Nephron (organoid): ENCODE data around the gene DCAF15.

Experiments
- H3K27ac Mint-ChIP-seq, 3 experiments: 2 replicates each; pipeline ENCODE4 v1.8.0; 2020; ENCODE audit warnings: mixed read lengths in 3 of 3, mild to moderate bottlenecking in 2 of 3, moderate library complexity in 1 of 3
- H3K27me3 Mint-ChIP-seq: 2 replicates; pipeline ENCODE4 v1.8.0; 2021; ENCODE audit warnings: low read depth, mild to moderate bottlenecking, moderate library complexity, mixed read lengths
- H3K36me3 Mint-ChIP-seq: 2 replicates; pipeline ENCODE4 v1.8.0; 2020; ENCODE audit warnings: low read depth, mixed read lengths
- H3K4me1 Mint-ChIP-seq: 2 replicates; pipeline ENCODE4 v1.8.0; 2020; ENCODE audit warnings: mixed read lengths
- H3K4me3 Mint-ChIP-seq, 3 experiments: 2 replicates each; pipeline ENCODE4 v1.8.0; 2020; ENCODE audit warnings: mild to moderate bottlenecking in 3 of 3, mixed read lengths in 3 of 3, moderate library complexity in 2 of 3
- H3K9me3 Mint-ChIP-seq: 2 replicates; pipeline ENCODE4 v1.8.0; 2020; ENCODE audit warnings: mixed read lengths
- TF ChIP-seq, protein P1 (sequence below), 3 experiments: fragments of 200-600 bp; sonication (generic); IDR thresholded peaks; one replicate each; pipeline ENCODE4 v1.5.0; 2021; ENCODE audit warnings: antibody characterized with exemption in 3 of 3; ENCODE audit not compliant: unreplicated experiment in 3 of 3

Gene DCAF15

DNA sequence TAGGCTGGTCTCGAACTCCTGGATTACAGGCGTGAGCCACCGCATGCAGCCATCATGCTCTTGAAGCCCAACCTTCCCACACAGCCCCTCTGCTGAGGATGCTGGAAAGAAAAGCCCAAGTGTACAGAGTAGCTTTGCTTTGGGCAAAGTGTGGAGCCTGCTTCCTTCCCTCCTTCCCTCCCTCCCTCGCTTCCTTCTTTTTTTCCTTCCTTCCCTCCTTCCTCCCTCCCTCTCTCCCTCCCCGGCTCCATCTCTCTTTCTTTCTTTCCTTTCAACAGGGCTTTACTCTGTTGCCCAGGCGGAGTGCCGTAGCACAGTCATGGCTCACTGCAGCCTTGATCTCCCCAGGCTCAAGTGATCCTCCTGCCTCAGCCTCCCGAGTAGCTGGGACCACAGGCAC, 43.6 kb upstream of the DCAF15 start:
- Mint-ChIP-seq H3K4me3 (peak overlapping the region in 2 of 3 experiments; percentile 25 to 36), H3K27me3 (no peaks in the 10 kb centered on the region), H3K27ac (no peak overlapping the region), H3K4me1 (peaks cover 8% of the 10 kb centered on the region), H3K9me3 (no peaks in the 10 kb centered on the region), H3K36me3 (peaks cover 25% of the 10 kb centered on the region)
- TF ChIP-seq, protein P1, sequence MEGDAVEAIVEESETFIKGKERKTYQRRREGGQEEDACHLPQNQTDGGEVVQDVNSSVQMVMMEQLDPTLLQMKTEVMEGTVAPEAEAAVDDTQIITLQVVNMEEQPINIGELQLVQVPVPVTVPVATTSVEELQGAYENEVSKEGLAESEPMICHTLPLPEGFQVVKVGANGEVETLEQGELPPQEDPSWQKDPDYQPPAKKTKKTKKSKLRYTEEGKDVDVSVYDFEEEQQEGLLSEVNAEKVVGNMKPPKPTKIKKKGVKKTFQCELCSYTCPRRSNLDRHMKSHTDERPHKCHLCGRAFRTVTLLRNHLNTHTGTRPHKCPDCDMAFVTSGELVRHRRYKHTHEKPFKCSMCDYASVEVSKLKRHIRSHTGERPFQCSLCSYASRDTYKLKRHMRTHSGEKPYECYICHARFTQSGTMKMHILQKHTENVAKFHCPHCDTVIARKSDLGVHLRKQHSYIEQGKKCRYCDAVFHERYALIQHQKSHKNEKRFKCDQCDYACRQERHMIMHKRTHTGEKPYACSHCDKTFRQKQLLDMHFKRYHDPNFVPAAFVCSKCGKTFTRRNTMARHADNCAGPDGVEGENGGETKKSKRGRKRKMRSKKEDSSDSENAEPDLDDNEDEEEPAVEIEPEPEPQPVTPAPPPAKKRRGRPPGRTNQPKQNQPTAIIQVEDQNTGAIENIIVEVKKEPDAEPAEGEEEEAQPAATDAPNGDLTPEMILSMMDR (IDR thresholded peaks at IDR 0.05; ENCODE audit: unreplicated experiment in 3 of 3), result no peak

DNA sequence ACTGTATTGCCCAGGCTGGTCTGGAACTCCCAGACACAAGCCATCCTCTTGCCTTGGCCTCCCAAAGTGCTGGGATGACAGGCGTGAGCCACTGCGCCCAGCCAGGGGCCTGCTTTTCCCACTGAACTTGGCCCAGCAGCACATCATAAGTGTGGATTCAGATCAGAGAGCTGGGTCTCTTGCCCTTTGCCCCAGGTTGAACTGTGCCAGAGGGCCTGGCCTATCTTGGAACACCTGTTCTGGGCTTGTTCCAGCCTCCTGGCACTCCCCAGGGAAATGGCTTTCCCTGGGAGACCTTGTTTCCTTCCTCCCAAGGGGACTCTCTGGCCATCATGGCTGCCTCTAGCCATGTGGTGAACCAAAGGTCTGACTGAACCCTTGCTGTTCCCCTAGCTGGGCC, 42.9 kb upstream of the DCAF15 start:
- H3K36me3 Mint-ChIP-seq, result peaks cover 25% of the 10 kb centered on the region
- H3K27ac Mint-ChIP-seq, result no peak overlapping the region
- peaks cover 8% of the 10 kb centered on the region for H3K4me1 Mint-ChIP-seq
- H3K4me3 Mint-ChIP-seq, result no peak overlapping the region
- H3K27me3 Mint-ChIP-seq, result no peaks in the 10 kb centered on the region
- TF ChIP-seq, protein P1 (IDR thresholded peaks at IDR 0.05; ENCODE audit: unreplicated experiment in 3 of 3), result no peak
- no peaks in the 10 kb centered on the region for H3K9me3 Mint-ChIP-seq

DNA sequence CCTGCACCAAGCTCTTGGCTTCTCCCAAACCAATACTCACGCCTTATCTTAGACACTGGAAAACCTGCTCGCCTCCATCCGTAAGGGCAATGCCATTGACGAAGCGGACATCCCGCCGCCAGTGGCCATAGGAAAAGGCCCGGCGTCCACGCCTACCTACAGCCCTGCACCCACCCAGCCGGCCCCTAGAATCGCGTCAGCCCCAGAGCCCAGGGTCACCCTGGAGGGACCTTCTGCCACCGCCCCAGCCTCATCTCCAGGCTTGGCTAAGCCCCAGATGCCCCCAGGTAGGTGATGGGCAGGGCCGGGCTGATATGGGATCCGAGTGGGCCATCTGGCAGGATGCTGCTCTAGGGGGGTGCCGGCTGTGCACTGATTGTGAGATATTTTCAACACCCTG, 39.0 kb upstream of the DCAF15 start:
- TF ChIP-seq, protein P1 (IDR thresholded peaks at IDR 0.05; ENCODE audit: unreplicated experiment in 3 of 3), result no peak
- Mint-ChIP-seq H3K36me3 (peaks cover 38% of the 10 kb centered on the region), H3K27me3 (no peaks in the 10 kb centered on the region), H3K27ac (no peak overlapping the region), H3K4me1 (no peaks in the 10 kb centered on the region), H3K9me3 (no peaks in the 10 kb centered on the region), H3K4me3 (no peak overlapping the region)

DNA sequence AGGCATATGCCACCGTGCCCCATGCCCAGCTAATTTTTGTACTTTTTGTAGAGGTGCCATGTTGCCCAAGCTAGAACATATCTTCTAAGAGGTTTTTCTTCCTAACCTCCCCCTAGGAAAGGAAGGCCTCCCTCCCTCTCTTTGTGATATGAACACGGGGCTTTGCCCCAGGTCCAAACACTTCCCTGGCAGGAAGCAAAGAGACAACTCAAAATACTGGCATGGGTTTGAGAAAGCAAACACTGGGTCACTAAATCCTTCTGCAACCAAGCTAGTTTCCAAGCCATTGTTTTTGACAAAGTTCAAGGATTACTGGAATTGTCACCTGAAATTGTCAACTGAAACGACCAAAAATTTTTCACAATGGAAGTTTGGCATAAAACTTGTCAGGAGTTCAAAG, 37.5 kb upstream of the DCAF15 start:
- TF ChIP-seq, protein P1 (IDR thresholded peaks at IDR 0.05; ENCODE audit: unreplicated experiment in 3 of 3), result no peak
- H3K36me3 Mint-ChIP-seq, result peaks cover 46% of the 10 kb centered on the region
- no peak overlapping the region for H3K4me3 Mint-ChIP-seq
- no peaks in the 10 kb centered on the region for H3K27me3 Mint-ChIP-seq
- H3K4me1 Mint-ChIP-seq, result no peaks in the 10 kb centered on the region
- no peaks in the 10 kb centered on the region for H3K9me3 Mint-ChIP-seq
- H3K27ac Mint-ChIP-seq, result no peak overlapping the region

DNA sequence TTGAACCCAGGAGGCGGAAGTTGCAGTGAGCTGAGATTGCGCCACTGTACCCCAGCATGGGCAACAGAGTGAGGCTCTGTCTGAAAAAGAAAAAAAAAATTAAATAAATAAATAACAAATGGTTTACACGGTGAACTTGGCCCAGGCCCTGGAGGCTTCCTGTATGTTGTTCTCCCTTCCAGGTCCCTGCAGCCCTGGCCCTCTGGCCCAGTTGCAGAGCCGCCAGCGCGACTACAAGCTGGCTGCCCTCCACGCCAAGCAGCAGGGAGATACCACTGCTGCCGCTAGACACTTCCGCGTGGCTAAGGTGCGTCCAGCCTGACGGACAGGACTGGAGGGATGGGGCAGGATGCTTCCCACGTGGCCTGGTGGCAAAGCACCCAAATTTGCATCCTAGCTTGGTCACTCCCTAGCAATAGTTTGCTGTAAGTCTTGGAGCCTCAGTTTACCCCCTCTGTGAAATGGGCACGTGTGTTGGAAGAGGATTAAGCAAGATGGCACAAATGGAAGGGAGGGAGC, 34.4 kb upstream of the DCAF15 start:
- H3K27me3 Mint-ChIP-seq, result no peaks in the 10 kb centered on the region
- peaks cover 59% of the 10 kb centered on the region for H3K36me3 Mint-ChIP-seq
- no peaks in the 10 kb centered on the region for H3K9me3 Mint-ChIP-seq
- no peaks in the 10 kb centered on the region for H3K4me1 Mint-ChIP-seq
- H3K4me3 Mint-ChIP-seq, result no peak overlapping the region
- TF ChIP-seq, protein P1 (IDR thresholded peaks at IDR 0.05; ENCODE audit: unreplicated experiment in 3 of 3), result no peak
- H3K27ac Mint-ChIP-seq, result no peak overlapping the region

DNA sequence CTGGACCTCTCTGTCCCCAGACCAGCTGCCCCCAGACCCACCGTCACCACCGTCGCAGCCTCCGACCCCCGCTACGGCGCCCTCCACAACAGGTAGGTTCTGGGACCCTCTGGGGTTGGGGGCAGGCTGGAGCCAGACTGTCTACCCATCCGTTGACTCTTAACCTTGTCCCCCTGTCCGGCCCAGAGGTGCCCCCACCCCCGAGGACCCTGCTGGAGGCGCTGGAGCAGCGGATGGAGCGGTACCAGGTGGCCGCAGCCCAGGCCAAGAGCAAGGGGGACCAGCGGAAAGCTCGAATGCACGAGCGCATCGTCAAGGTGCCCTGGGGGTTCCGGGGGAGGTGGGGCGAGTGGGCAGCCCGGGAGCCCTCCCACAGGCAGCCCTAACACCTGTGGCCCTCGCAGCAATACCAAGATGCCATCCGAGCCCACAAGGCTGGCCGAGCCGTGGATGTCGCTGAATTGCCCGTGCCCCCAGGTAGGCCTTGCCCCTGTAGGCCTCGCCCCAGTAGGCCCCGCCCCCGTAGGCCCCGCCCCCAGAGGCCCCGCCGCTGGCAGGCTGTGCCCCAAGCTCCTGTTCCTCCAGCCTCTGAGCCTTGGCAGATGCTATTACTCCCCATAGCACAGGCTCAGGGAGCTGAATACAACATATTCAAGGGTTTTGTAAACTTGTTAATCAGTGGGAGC, 33.4 kb upstream of the DCAF15 start:
- no peaks in the 10 kb centered on the region for H3K9me3 Mint-ChIP-seq
- H3K4me3 Mint-ChIP-seq, result no peak overlapping the region
- H3K27ac Mint-ChIP-seq, result no peak overlapping the region
- H3K36me3 Mint-ChIP-seq, result peaks cover 59% of the 10 kb centered on the region
- no peaks in the 10 kb centered on the region for H3K4me1 Mint-ChIP-seq
- TF ChIP-seq, protein P1 (IDR thresholded peaks at IDR 0.05; ENCODE audit: unreplicated experiment in 3 of 3), result no peak
- no peaks in the 10 kb centered on the region for H3K27me3 Mint-ChIP-seq
